ENCODE data around the gene CADPS.

Gene CADPS

DNA sequence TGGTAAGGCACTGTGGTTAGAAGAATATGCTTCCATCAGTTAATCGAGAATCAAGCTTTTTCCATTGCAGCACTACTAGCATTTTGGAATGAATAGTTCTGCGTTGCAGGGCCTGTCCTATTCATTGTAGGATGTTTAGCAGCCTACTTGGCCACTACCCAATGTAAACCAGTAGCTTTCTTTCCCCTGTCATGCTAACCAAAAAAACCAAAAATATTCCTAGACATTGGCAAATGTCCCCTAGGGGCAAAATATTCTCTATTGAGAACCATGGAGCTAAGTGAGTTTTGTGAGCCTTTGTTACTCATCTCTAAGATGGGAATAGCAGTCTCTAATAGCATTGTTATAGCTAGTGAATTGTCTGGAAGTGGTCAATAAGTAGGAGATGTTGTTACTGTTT is 187.2 kb downstream of the CADPS start:
- DNase-seq (ENCODE audit: low spot score), result no peak

DNA sequence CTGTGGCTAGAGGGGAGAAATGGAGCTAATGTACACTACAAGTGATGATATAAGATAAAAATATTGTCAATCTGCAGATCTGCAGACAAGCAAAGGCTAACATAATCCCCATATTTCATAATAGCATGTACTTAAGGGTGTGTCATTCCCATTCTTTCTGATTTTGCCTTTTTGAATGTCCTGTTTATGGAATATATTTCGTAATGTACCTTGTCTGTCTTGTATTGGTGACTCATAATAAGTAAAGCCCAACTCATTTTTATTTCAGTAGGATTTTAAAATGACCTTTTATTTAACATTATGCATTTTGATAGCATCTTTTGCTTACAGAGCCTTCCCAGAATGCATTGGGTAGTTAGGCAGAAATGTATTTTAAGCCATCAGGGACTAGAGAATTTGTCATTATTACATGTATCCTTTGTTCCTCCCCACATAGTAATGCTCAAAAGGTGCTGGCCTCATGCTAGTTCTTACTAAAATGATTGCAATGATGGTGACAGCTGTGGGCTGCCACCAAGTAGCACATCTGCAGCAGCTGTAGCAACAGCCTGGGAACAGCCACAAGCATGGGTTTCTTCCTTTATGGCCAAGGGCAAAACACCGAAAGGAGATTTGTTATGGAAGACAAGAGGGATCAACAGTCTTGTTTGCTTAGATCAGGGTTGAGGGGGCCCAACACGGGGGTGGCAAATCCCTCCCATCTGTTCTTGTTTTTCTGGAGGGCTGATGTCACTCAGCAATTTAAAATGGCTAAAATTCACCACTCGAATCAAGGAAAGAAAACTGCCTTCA is 188.5 kb downstream of the CADPS start:
- no peak for DNase-seq (ENCODE audit: low spot score)

DNA sequence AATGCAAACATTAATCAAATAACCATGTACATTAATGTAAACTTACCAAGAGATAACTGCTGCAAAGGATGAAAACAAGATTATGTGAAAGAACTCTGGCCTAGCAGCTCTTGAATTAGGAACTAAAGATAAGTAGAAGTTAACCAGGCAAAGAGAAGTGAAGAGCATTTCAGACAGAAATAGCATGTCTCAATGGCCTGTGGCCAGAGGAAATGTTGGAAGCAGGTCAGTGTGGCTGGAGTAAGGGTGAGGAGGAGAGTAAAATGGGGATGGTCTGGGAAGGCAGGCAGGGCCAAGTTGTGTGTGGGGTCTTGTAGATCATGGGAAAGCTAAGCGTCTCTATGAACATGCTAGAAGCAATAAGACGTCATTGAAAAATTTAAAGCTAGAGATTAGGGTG is 192.4 kb downstream of the CADPS start:
- DNase-seq (ENCODE audit: low spot score), result no peak

DNA sequence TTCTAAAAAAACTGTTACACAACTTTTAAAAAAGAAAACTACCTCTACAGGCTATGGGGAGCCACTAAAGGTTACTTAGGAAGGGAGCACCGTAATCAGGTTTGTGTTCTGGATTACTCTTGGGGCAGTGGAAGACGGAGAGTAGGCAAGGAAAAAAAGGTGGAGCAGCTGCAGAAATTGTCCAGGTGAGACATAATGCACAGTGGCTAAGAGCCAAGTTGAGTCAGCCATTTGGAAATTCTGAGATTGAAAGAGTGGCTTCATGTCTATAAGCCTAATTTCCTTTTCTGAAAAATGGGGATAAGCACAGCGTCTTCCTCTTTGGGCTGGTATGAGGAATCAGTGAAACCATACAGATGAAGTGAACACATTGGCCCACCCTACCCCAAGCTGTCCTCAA is 195.2 kb downstream of the CADPS start:
- no peak for DNase-seq (ENCODE audit: low spot score)

DNA sequence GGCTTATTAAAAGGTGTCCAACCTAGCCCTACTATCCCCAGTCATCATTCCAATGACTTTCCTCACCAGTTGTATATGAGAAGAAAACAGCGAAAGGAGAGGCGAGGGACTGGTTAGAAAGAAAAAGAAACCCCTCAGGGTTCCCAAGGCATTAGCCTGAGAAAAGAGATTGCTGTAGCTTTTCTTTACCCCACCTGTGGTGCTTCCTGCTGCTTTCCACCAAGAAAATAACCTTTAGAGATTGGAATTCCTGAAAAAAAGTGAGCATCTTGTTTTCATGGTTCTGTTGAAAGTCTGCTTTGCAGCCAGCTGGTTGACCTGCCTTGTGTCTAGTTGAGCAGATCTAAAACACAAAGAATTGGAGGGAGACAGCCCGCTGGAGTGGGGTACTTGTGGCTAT is 196.4 kb downstream of the CADPS start:
- no peak for DNase-seq (ENCODE audit: low spot score)

DNA sequence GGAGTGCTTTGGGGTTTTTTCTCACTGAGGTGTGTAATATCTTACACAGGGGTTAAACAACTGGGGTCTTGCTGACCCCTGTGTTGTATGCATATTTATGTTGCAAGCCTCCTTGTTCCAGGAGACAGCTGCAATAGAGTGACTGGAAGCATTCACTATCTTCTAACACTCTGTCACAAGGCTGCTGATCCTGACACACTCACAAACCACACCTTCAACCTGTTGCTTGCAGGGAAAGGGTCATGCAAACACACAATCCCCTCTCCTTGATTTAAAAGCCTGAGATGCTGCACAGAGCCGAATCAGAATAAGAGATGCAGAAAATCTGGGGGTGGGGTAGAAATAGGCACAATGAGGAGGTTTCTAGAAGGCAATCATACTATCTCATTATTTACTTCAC is 197.3 kb downstream of the CADPS start:
- no peak for DNase-seq (ENCODE audit: low spot score)

DNA sequence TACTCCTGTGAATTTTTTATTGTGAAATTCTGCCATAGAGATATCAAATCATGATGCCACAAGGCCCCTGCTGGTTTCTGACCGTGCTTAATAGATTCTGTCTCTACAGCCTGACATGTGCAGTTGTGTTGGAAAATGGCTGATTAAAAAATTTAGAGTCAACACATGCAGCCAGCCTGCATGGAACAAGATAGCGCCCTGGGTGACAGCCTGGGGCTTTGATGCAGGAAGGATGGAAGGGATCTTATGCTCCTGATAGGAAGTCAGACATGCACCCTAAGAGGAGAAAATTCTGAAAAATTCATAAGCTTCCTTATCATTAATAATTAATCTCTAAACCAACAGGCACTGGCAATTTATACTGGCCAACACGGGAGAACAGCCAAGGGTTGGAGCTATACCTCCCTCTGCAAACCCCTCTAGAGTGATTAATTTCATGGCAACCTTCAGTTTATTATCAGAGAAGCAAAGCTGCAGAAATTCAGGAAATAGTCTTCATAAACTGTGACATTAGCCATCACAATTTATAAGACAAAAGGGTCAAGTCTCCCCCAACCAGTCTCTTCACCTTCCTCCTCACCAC is 198.4 kb downstream of the CADPS start:
- no peak for DNase-seq (ENCODE audit: low spot score)

DNA sequence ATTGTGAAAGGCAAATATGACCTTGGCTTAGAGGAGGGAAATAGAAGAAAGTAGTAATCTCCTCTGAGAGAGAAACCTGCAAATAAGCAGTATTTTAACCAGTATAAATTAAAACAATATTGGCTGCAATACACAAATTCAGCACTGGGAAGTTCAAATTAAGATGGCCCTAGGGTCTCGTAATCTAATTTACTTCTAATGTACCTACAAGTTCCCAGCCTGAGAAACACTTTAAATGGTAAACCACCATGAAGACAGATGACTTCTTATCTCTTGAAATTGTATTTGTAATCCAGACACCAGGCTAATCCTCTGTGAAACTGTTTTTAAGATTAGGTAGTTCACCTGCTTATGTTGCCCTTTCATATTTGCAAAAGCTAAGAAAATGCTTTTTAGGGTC is 199.7 kb downstream of the CADPS start:
- no peak for DNase-seq (ENCODE audit: low spot score)

DNA sequence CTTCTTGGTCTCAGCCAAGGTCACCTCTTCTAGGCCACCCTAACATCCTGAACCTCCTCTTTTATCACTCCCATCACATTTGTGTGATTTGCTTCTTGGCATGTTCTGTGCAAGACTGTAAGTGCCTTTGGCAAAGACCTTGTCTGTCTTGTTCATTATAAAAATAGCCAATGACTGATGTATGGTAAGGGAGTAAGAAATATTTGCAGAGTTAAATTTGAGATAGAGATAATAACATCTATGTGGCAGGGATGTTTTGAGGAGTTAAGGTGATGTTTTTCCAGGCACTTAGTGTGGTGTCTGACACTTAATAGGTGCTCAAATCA is 202.3 kb downstream of the CADPS start:
- DNase-seq (ENCODE audit: low spot score), result no peak

DNA sequence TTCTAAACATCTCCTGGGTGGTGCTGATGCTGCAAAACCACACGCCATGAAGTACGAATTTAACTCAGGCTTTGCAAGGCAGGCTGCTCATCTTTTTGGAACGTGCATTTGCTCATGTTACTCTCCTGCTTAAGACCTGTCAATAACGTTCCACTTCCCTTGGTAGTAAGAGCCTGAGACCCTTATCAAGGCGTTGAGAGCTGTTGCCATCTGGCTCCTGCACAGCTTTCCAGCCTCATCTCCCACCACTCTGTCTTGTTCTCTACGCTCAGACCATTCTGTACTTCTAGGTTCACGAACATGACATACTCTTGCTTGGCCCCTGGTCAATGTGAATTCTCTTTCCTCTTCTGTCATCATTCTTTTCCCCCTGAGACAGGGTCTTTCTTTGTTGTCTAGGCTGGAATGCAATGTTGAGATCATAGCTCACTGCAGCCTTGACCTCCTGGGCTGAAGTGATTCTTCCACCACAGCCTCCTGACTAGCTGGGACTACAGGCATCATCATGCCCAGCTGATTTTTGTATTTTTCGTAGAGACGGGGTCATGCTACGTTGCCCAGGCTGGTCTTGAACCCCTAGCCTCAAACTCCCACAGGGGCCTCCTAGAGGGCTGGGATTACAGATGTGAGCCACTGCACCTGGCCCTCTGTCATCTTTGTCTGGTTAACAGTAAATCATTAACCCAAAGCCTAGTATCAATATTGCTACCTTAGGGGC is 202.8 kb downstream of the CADPS start:
- DNase-seq (ENCODE audit: low spot score), result no peak

DNA sequence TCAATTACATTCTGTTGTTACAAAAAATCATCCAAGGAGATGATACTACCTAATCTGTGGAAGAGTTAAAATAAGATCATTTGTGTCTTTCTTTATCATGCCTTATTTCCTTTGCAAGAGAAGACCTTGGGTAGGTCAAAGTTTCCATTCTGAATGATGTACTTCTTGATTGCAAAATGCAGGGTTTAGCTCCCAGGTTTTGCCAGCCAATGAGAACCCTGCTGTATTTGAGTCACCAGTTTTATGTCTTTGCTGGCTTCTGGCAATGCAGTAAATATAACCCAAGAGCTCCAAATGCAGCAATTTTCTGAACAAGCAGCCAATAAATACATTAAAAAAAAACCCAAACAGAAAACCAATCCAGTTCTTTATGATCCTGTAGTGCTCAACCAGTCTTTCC is 204.9 kb downstream of the CADPS start:
- DNase-seq (ENCODE audit: low spot score), result no peak

DNA sequence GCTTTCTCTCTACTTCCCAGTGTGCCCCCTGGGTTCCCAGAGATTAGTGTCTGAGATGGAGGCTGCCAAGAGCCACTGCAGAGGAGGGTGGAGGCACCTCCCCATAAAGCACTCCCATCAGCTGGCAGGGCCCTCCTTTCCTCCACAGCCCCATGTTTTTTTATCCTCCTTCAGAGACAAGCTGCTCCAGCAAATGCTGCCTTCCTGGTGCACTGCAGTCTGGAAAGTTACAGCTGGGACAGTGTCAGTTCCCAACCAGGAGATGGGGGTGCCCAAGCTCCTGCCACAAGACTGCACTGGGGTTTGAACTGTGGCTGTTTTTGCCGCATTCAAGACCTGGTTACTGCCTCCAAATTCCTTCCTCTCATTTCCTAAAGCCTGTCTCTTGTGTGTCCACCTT is 206.1 kb downstream of the CADPS start:
- no peak for DNase-seq (ENCODE audit: low spot score)

DNA sequence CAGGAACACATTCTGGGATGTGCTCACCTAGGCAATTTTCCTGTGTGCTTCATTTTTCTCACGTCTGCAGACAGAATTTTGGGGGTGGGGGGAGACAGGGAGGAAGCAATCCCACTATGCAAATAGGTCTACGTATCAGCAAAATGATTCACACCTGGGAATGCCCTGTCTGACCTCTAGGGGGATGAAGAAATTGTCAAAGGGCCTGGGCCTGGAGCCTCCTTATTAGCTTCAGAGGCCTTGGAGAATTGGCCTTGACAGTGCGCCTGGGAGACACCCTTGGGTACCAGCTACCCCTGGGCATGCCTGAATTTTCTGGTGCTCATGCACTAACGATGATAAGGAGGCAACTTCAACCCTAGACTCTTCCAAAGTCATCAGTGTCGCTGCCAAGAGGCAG is 207.5 kb downstream of the CADPS start:
- no peak for DNase-seq (ENCODE audit: low spot score)

DNA sequence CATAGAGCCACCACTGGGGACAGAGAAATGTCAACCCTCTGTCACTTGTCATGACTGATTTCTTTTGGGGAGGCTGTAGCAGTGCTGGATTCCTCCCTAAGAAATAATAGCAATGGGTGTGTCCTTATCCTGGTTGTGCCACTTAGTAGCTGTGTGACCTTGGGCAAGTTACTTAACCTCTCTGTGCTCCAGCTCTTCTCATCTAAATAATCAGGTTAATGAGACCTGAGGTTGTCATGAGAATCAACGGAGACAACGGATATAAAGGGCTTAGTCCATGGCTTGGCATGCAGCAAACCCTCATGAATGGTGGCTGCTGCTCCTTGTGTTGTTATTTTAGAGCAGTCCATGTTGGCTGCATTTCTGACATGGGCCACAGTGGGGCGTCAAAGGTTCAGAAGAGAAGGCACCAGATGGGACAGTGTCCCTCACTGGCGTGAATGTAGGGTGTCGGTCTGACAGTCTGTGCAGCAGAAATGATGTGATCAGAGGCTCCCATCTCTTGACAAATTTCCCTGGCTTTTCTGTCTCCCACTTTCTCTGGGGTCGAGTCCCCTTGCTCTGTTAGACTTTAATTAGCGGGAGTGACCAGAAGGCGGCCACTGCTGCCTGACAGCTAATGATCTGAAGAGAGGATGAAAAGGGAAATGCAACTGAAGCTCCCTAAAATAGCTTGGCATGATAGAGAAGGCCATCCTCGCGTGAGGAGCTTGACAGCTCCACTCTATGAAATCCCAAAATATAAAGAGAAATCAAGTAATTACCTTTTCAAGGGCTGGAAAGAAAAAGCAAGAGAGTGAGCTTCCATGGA is 209.4 kb downstream of the CADPS start:
- DNase-seq (ENCODE audit: low spot score), result peak; percentile 59

DNA sequence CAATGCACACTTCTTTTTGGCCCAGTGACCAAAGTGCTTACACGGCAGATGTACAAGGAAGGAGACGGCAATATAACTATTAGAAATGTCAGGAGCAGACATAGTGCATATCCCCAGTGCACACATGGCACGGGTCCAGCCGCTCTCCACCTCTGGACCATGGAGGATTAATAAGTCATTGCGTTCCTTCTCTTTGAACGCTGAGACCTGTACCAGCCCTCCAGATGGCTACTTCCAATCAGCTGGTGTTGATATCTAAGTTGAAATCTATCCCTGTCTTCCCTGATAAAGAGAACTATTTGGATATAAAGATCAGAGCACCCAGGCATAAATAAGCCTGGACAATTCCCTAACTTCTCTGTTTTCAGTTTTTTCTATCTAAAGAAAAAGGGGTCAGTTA is 212.5 kb downstream of the CADPS start:
- no peak for DNase-seq (ENCODE audit: low spot score)

DNA sequence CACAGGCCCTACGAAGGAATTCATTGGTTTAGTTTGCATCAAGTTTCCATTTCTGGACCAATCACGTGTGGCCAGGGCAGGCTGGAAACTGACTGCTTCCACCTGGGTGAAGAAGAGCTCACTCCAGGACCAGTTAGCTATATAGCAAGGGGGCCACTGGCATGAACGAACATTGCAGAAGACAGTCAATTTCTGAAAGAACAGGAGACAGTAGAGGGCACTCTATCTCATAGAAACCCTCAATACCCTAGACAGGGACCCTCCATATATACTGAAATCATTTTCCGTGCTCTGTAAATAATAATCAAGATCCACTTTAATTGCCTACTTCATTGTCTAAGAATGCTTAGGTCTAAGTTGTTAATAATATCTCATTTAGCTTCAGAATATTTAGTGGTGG is 215.6 kb downstream of the CADPS start:
- DNase-seq (ENCODE audit: low spot score), result no peak

DNA sequence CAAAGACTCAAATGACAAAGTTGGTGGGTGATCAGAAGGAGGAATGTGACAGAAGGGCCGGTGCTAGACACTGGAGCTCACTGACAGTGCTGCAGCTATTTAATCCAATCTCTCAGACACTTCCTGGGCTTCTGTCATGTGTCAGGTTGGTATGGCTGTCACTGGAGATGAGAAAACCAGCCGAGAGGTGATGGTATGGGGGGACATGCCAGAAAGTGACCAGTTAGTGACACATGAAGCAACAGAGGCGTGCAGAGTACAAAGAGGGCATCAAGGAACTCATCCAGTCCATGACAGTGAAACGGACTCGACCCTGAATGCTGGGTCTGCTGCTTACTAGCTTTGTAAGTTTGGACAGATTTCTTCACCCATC is 219.5 kb downstream of the CADPS start:
- no peak for DNase-seq (ENCODE audit: low spot score)

DNA sequence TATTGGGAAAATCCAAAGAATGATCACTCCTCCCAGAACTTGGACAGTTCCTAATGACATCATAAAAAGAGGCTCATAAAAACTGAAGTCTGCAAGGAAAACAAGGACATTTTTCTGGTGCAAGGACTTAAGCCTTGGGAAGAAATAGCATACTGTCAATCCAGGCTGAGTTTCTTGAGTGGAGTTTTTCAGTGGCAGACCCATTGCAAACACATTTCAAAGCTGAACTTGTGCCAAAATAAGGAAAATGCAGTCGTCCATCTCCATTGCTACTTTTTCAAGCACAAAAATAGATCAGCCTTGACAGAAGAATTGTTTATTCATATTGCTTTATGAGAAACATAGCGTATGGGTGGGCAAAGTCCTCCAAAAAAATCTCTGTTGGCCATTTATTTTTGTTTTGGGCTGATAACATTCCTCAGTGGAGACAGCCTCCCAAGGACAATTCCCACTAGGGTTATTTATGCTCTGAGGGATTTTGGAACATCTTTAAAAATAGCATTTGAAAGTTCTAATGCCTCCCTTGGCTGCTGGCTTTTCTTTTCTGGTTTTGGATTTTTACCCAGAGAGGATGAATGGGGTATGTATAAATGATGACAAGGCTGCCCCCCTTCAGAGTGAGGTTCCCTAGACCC is 220.0 kb downstream of the CADPS start:
- DNase-seq (ENCODE audit: low spot score), result no peak

DNA sequence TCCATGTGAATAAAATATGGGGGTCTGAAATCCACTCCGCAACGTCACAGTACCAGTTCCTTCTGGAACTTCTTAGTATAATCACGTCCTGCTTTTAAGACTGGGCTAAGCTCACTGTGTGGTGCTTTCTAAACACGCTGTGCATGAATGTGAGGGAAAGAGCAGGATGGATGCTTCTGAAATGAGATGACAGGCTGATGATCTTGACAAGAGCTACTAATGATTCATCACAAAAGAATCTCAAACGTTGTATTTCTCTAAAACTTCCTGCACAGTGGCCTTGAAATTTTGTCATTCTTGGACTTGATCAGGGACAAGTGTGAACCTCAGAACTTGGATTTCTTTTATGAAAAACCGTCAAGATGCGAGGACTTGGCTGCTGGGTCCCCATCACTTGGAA is 221.4 kb downstream of the CADPS start:
- peak; percentile 3 for DNase-seq (ENCODE audit: low spot score)

DNA sequence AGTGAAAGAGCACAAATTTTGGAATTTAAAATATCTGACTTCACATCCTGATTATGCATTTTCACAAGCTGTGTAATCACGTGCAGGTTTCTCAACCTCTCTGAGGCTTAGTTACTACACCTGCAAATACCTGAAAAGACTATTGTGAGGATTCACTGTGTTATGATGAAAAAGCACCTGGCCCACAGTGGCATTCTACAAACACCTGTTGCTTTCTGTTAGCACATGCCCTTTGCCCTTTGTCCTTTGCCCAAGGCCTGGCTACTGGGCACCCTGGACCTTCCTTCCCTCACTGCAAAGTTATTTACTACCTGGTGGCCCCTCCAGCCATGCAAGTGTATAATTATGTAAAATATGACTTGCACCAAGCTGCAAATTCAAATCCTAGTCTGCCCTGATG is 227.5 kb downstream of the CADPS start:
- DNase-seq (ENCODE audit: low spot score), result no peak

DNA sequence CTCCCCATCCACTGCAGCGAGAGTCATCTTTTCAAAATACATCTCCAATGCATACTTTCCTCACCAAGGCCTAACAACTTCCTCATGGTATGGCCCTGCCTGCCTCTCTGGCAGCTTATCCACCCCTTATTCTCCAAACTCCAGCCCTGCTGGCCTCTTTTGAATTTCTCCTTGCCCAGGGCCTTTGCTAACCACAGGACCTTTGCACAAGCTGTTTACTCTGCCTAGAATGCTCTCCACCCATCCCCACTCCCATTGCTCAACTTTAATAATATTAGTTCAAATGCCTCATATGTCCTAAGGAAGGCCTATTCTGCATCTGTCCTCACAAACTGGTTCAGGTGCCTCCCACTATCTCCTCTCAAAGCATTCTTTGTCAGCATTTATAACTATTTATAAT is 230.7 kb downstream of the CADPS start:
- no peak for DNase-seq (ENCODE audit: low spot score)

DNA sequence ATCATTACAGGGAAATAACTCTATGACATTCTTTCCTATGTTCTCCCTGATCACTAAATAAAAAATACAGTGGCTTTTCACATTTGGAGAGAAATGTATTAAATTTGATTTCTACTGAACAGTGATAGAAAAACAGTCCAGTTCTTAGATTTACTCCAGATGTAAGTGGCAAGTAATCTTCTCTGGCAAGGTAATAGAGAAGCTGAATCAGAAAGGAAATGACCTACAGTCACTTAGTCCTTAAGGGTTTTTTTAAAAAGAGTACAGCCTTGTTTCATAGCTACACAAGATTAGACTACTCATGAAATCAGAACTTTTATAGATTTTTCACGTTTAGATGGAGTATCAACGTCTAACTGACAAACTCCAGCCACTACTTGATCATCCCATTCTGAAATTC is 236.9 kb downstream of the CADPS start:
- DNase-seq (ENCODE audit: low spot score), result no peak

All from RKO (cell line).